Measurements from ENCODE around the gene RILPL1. TPM values are rescaled to one million over a fixed set of nuclear protein-coding genes. Genes with fewer than 3 reads are reported as not detected.

The RILPL1 gene
- total and polyA plus RNA-seq, 2 of the 4 experiments (the other 2 are of a cell fraction): 11.1 to 19.8 TPM

GRCh38 chr12:123550700-123551099 lies 17.2 kb upstream of the RILPL1 start:
- H2AK5ac ChIP-seq (ENCODE audit: low read depth, low read length): no peak overlapping the region
- peaks cover 31% of the 10 kb centered on the region for H3K27me3 ChIP-seq (ENCODE audit: control insufficient read depth, insufficient read depth, low read length)
- H3K4me2 ChIP-seq (ENCODE audit: low read depth, low read length): no peak overlapping the region
- no peak for DNase-seq
- WGBS, 2 experiments (ENCODE audit: extremely low coverage in 2 of 2, insufficient read length in 1 of 2): 78% methylated on average over 2 of the region's 2 CpGs; no CpG with 5 or more reads in 1 of the 2 experiments
- H3K18ac ChIP-seq (ENCODE audit: low read depth, low read length): no peak overlapping the region
- ChIA-PET POLR2A (ENCODE audit: unreplicated experiment) (no interaction called here), CTCF (no interaction called here)
- no peak overlapping the region for H3K23ac ChIP-seq (ENCODE audit: low read depth, low read length)
- no peak overlapping the region for H3K4me3 ChIP-seq (ENCODE audit: insufficient read depth, low read depth, low read length)
- H3K14ac ChIP-seq (replicated peaks; ENCODE audit: low read depth, low read length): no peak overlapping the region
- H4K8ac ChIP-seq (ENCODE audit: low read depth in 2 of 2, low read length in 2 of 2): no peak overlapping the region
- H3K9me1 ChIP-seq (ENCODE audit: insufficient read depth, low read length): no peaks in the 10 kb centered on the region
- TF ChIP-seq MAZ (IDR thresholded peaks at IDR 0.05; ENCODE audit: borderline replicate concordance, low read depth, low read length): no peak
- TF ChIP-seq POLR2A (IDR thresholded peaks at IDR 0.05; ENCODE audit: low read depth, low read length): no peak
- no peak for TF ChIP-seq MXI1 (IDR thresholded peaks at IDR 0.05; ENCODE audit: borderline replicate concordance, low read depth, low read length)
- no peak for TF ChIP-seq USF2 (IDR thresholded peaks at IDR 0.05; ENCODE audit: low read depth, low read length)
- no peak for TF ChIP-seq CHD1 (IDR thresholded peaks at IDR 0.05; ENCODE audit: low read depth, low read length)
- TF ChIP-seq RAD21 (IDR thresholded peaks at IDR 0.05; ENCODE audit: low read length): no peak
- TF ChIP-seq BHLHE40 (IDR thresholded peaks at IDR 0.05; ENCODE audit: low read depth, low read length): no peak
- TF ChIP-seq FOS (IDR thresholded peaks at IDR 0.05; ENCODE audit: low read depth, low read length): no peak
- no peak for TF ChIP-seq MAFK (IDR thresholded peaks at IDR 0.05; ENCODE audit: low read depth, low read length)
- dilution Hi-C loops (cut with HindIII; ENCODE audit: low sequenced_read_pairs, unreplicated experiment): no loop called here
- H3K27ac ChIP-seq (ENCODE audit: insufficient read depth, low read length): no peak overlapping the region
- no peak overlapping the region for H2BK5ac ChIP-seq (ENCODE audit: low read depth, low read length, poor library complexity, severe bottlenecking)
- H4K5ac ChIP-seq (ENCODE audit: low read depth, low read length): no peak overlapping the region
- no peak overlapping the region for H2BK120ac ChIP-seq (ENCODE audit: low read depth, low read length)
- peaks cover 3% of the 10 kb centered on the region; the same call in 1 of the 2 replicates for H3K9me3 ChIP-seq (ENCODE audit: control insufficient read depth, insufficient read depth, low read length)
- ATAC-seq (ENCODE audit: low read depth): no peak
- no peak overlapping the region for H3K4ac ChIP-seq (ENCODE audit: low read depth, low read length)
- no peak overlapping the region for H2BK15ac ChIP-seq (ENCODE audit: low read depth, low read length)
- H3K79me1 ChIP-seq (ENCODE audit: low read depth in 1 of 2, low read length in 2 of 2): no peaks in the 10 kb centered on the region
- in situ Hi-C loops (cut with MboI; ENCODE audit: low sequenced_read_pairs): no loop called here
- no peak overlapping the region for H4K91ac ChIP-seq (ENCODE audit: insufficient read depth, low read depth, low read length)
- no peak overlapping the region for H2AK9ac ChIP-seq (replicated peaks; ENCODE audit: low read depth, low read length, poor library complexity)
- no peak overlapping the region for H2AFZ ChIP-seq (replicated peaks; ENCODE audit: low read length, poor library complexity)
- BruUV-seq (replicated peaks): no TSS peak
- intact Hi-C loops (cut with micrococcal nuclease): no loop called here
- H4K20me1 ChIP-seq (ENCODE audit: insufficient read depth, low read length): no peaks in the 10 kb centered on the region
- no peak overlapping the region for H3K56ac ChIP-seq (ENCODE audit: extremely low read depth, insufficient read depth, low read length)
- no peak overlapping the region for H2BK20ac ChIP-seq (ENCODE audit: low read depth, low read length)
- H3K4me1 ChIP-seq (ENCODE audit: control insufficient read depth, insufficient read depth, low read length): no peaks in the 10 kb centered on the region
- no peak overlapping the region for H3K9ac ChIP-seq (ENCODE audit: low read depth, low read length)
- H3K36me3 ChIP-seq (ENCODE audit: control insufficient read depth, insufficient read depth, low read length): no peaks in the 10 kb centered on the region
